GM13977 (cell line): ENCODE measurements around the gene GADD45GIP1.

ENCODE experiments used
- DNase-seq: peaks from one replicate; pipeline ENCODE4 v3.0.0; 2012; ENCODE audit warnings: low spot score
- CTCF ChIP-seq: IDR thresholded peaks from 2 replicates; pipeline ENCODE4 v1.5.1; 2012; ENCODE audit warnings: mild to moderate bottlenecking, control low read depth; ENCODE audit not compliant: insufficient read depth; ENCODE audit errors: extremely low read depth, missing control alignments
- in situ Hi-C: fragments of 300-500 bp; cut with MboI; formaldehyde crosslinking; loops from one replicate; pipeline ENCODE4 v1.12.0; 2022; ENCODE audit warnings: low sequenced_read_pairs, low pct_unique_long_range_greater_than_20kb, mixed read lengths, inconsistent platforms; ENCODE audit not compliant: unreplicated experiment

The GADD45GIP1 gene

GRCh38 chr19:12974301-12975220 lies 17.5 kb upstream of the GADD45GIP1 start:
- in situ Hi-C loops, result loop anchor here (5.0 kb wide), 1 partner anchor 118 kb away; no protein-coding TSS in a partner anchor
- DNase-seq, result peak; percentile 76
- no peak for TF ChIP-seq CTCF

- no peak for TF ChIP-seq CTCF
- in situ Hi-C loops, result no loop called here
- no peak for DNase-seq
Measured at GRCh38 chr19:12973236-12973635, 16.2 kb upstream of the GADD45GIP1 start.

- DNase-seq, result no peak
- in situ Hi-C loops, result no loop called here
- no peak for TF ChIP-seq CTCF
Measured at GRCh38 chr19:12970070-12970820, 13.2 kb upstream of the GADD45GIP1 start.

DNA sequence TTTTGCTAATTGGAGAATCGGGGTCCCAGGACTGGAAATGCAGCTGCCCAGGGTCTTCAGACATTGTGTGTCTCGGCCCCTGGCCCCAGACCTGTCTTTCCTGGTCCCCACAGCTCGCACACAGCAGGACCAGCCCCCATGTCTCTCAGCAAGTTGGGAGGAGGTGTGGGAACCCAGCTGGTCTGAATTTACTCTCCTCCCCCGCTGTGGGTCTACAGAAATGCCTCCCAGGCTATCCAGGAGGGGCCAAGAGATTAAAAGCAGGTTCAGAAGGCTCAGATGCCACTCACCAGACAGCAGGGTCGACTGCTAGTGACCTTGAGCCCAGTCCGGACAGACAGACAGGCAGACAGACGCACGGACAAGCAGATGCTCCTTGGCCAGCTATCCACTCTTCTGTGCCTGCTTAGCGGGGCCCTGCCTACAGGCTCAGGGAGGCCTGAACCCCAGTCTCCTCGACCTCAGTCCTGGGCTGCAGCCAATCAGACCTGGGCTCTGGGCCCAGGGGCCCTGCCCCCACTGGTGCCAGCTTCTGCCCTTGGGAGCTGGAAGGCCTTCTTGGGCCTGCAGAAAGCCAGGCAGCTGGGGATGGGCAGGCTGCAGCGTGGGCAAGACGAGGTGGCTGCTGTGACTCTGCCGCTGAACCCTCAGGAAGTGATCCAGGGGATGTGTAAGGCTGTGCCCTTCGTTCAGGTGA lies 12.4 kb upstream of the GADD45GIP1 start, which contains the start of gene DAND5:
TSS of gene DAND5 (plus strand) at position 285 of the 697 bp plus-strand sequence. CDS start at position 370, 85 bp downstream.
- in situ Hi-C loops, result no loop called here
- no peak for TF ChIP-seq CTCF
- DNase-seq, result no peak

GRCh38 chr19:12967907-12968306 lies 10.9 kb upstream of the GADD45GIP1 start:
- in situ Hi-C loops, result no loop called here
- no peak for TF ChIP-seq CTCF
- DNase-seq, result no peak

DNA sequence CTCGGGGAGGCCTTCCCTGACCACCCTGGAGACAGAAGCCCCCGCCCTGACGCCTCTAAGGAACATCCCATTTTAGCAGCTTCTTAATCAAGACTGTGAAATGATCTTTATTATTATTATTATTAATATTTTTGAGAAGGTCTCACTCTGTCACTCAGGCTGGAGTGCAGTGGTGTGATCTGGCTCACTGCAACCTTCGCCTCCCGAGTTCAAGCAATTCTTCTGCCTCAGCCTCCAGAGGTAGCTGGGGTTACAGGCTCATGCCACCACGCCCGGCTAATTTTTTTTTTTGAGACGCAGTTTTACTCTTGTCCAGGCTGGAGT lies 8.8 kb upstream of the GADD45GIP1 start:
- in situ Hi-C loops, result no loop called here
- no peak for TF ChIP-seq CTCF

More for the DNA sequence above, 8.8 kb upstream of the GADD45GIP1 start:
- no peak for DNase-seq
